ENCODE data around the gene RASD2. TPM values are rescaled to one million over a fixed set of nuclear protein-coding genes. Genes with fewer than 3 reads are reported as not detected.
A peak's percentile ranks its signal among the peaks of the same experiment; 100 is the strongest.

The RASD2 gene
- total RNA-seq, 4 donors from 2014 or later, result 0.13 to 1.6 (median 0.97) TPM

DNA sequence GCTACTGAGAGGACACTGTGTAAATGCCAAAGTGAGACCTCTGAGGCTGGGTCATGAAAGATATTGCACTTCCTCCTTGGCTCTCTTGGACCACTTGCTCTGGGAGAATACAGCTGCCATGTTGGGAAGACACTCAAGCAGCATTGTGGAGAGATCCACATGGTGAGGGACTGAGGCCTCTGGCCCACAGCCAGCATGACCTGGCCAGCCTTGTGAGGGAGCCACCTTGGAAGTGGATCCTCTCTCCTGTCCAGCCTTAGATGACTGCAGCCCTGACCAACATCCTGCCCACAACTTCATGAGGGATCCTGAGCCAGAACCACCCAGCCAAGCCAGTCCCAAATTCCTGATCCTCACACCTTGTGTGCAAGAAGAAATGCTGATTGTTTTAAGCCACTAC is 46.1 kb downstream of the RASD2 start:
- Histone ChIP-seq H3K36me3 (no peaks in the 10 kb centered on the region), H3K4me1 (peaks cover 11 to 20% of the 10 kb centered on the region in 2 donors), H3K27me3 (no peaks in the 10 kb centered on the region), H3K4me3 (replicated peaks in 1 of 3) (no peak overlapping the region), H3K9me3 (no peaks in the 10 kb centered on the region), H3K27ac (peak overlapping the region; percentile 11 to 69 (median 44))
- peak; percentile 23 to 24 for DNase-seq
- no peak for TF ChIP-seq POLR2A (IDR thresholded peaks at IDR 0.05)
- TF ChIP-seq CTCF (IDR thresholded peaks at IDR 0.05), result no peak
- intact Hi-C loops (cut with DNase I), result no loop called here

GRCh38 chr22:35587447-35587870 is 46.8 kb downstream of the RASD2 start:
- Histone ChIP-seq H3K4me3 (replicated peaks in 1 of 3) (no peak overlapping the region), H3K36me3 (no peaks in the 10 kb centered on the region), H3K9me3 (no peaks in the 10 kb centered on the region), H3K27ac (peak overlapping the region; percentile 51 to 69 (median 58)), H3K4me1 (peaks cover 11 to 20% of the 10 kb centered on the region in 2 donors), H3K27me3 (no peaks in the 10 kb centered on the region)
- WGBS, 2 donors, result 14 to 18% methylated on average over 4 of the region's 6 CpGs
- peak; percentile 99 for DNase-seq
- TF ChIP-seq POLR2A (IDR thresholded peaks at IDR 0.05) (no peak), CTCF (IDR thresholded peaks at IDR 0.05) (peak in 4 of 6 experiments; percentile 26 to 53 (median 34))
- intact Hi-C loops (cut with DNase I), result no loop called here

DNA sequence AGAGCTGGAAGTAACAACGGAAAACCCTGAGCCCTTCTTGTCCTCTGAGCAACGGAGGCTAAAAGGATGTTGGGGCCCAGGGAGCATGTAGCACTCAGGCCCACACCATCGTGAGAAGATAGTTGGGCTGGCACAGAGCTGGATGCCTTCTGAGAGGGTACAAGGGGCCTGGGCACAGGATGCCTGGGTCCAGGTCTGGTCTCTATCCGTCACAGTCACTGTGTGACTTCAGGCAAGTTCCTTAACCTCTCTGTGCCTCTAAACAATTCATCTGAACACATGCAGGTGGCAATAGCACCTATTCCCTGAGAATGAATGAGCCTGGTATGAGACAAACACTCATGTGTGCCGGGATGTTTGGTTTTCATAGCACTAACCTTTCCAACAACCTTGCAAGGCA is 47.3 kb downstream of the RASD2 start:
- intact Hi-C loops (cut with DNase I), result no loop called here
- Histone ChIP-seq H3K9me3 (no peaks in the 10 kb centered on the region), H3K27ac (peak overlapping the region; percentile 51 to 69 (median 58)), H3K4me3 (replicated peaks in 1 of 3) (no peak overlapping the region), H3K36me3 (no peaks in the 10 kb centered on the region), H3K27me3 (no peaks in the 10 kb centered on the region), H3K4me1 (peaks cover 14 to 21% of the 10 kb centered on the region in 2 donors)
- WGBS, 2 donors, result 52 to 60% methylated on average over 4 to 5 of the region's 5 CpGs
- TF ChIP-seq POLR2A (IDR thresholded peaks at IDR 0.05) (no peak), CTCF (IDR thresholded peaks at IDR 0.05) (no peak)
- no peak for DNase-seq

DNA sequence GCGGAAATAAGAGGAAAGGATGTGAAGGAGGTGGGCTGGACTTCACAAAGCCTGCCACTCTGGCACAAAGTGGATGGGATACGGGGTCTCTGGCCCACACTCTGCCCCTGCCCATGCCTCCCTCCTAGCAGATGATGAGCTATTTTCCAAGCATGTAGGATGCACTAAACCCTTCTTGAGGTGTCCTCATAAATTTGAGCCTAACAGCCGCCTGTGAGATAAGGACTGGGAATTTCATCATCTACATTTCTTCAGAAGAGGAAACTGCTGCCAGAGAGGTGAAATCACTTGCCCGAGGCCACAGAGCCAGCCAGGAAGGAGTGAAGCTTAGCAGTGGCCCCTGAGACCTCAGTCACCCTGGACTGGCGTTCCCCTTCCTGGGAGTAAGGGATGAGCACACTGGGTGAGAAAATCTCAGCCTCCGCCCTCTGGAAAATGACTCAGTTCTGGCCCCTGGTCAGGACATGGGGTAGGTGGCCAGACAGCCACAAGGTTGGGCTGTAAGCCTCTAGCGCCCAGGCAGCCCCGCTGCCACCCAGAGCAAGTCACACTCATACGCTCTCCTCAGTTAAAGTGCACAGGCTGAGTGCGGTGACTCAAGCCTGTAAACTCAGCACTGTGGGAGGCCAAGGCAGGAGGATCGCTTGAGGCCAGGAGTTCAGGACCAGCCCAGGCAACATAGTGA is 48.6 kb downstream of the RASD2 start:
- Histone ChIP-seq H3K9me3 (no peaks in the 10 kb centered on the region), H3K4me3 (replicated peaks in 1 of 3) (no peak overlapping the region), H3K4me1 (peaks cover 14 to 27% of the 10 kb centered on the region in 2 donors), H3K27ac (no peak overlapping the region), H3K36me3 (no peaks in the 10 kb centered on the region), H3K27me3 (no peaks in the 10 kb centered on the region)
- 75 to 93% methylated on average over 9 to 10 of the region's 11 CpGs for WGBS, 2 donors
- TF ChIP-seq CTCF (IDR thresholded peaks at IDR 0.05), result no peak
- TF ChIP-seq POLR2A (IDR thresholded peaks at IDR 0.05), result no peak
- DNase-seq, result no peak
- intact Hi-C loops (cut with DNase I), result no loop called here

- Histone ChIP-seq H3K4me3 (replicated peaks in 1 of 3) (no peak overlapping the region), H3K36me3 (no peaks in the 10 kb centered on the region), H3K4me1 (peaks cover 14 to 27% of the 10 kb centered on the region in 2 donors), H3K27me3 (no peaks in the 10 kb centered on the region), H3K27ac (no peak overlapping the region), H3K9me3 (no peaks in the 10 kb centered on the region)
- intact Hi-C loops (cut with DNase I), result no loop called here
- DNase-seq, result no peak
- WGBS, 2 donors, result 84 to 87% methylated on average over 6 of the region's 6 CpGs
- no peak for TF ChIP-seq POLR2A (IDR thresholded peaks at IDR 0.05)
- no peak for TF ChIP-seq CTCF (IDR thresholded peaks at IDR 0.05)
Observed at GRCh38 chr22:35589756-35590093, 49.1 kb downstream of the RASD2 start.
